Measurements from ENCODE around the gene ZSCAN25. TPM values are rescaled to one million over a fixed set of nuclear protein-coding genes. Genes with fewer than 3 reads are reported as not detected.
"Not testable (repeated sequence)": the region's sequence is repeated elsewhere in the genome, so short reads cannot be mapped to it uniquely, and the experiment has no call there.

Gene ZSCAN25
- total and polyA plus RNA-seq, 4 donors: 11.7 to 16.3 (median 13.0) TPM

DNA sequence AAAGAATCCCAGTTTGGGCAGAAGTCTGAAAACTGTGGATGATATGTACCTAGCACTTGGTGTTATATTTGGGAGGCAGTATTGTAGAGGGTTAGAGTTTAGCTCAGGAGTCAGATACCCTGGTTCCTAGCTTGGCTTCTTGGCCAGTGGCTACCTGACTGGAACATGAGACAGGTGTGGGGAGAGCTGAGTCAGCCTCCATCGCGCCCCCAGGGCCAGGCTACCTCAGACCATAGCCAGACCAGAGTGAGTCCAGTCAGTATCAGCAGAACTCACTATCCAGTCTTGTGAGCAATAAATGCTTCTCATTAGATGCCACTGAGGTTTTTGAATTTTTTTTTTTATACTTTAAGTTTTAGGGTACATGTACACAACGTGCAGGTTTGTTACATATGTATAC is 37.0 kb downstream of the ZSCAN25 start:
- H3K27ac ChIP-seq (ENCODE audit: low read depth, low read length): no peak overlapping the region
- 100% methylated on average over 2 of the region's 3 CpGs for whole genome bisulfite sequencing (ENCODE audit: insufficient coverage)
- DNase-seq (ENCODE audit: low read depth in 4 of 6, low spot score in 6 of 6): no peak
- H3K36me3 ChIP-seq (ENCODE audit: control insufficient read depth, insufficient read depth, low read length): no peaks in the 10 kb centered on the region
- H3K27me3 ChIP-seq (ENCODE audit: control insufficient read depth, insufficient read depth, low read length): no peaks in the 10 kb centered on the region
- H3K4me3 ChIP-seq (ENCODE audit: low read depth, low read length): no peak overlapping the region
- H3K4me1 ChIP-seq (ENCODE audit: control insufficient read depth, insufficient read depth, low read length): no peaks in the 10 kb centered on the region
- no peaks in the 10 kb centered on the region for H3K9me3 ChIP-seq (ENCODE audit: control insufficient read depth, insufficient read depth, low read length)

DNA sequence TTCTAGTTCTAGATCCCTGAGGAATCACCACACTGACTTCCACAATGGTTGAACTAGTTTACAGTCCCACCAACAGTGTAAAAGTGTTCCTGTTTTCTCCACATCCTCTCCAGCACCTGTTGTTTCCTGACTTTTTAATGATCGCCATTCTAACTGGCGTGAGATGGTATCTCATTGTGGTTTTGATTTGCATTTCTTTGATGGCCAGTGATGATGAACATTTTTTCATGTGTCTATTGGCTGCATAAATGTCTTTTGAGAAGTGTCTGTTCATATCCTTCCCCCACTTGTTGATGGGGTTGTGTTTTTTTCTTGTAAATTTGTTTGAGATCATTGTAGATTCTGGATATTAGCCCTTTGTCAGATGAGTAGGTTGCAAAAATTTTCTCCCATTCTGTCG is 37.9 kb downstream of the ZSCAN25 start:
- not testable (repeated sequence) for DNase-seq (ENCODE audit: low read depth in 4 of 6, low spot score in 6 of 6); H3K36me3 ChIP-seq (ENCODE audit: control insufficient read depth, insufficient read depth, low read length); H3K27ac ChIP-seq (ENCODE audit: low read depth, low read length); H3K27me3 ChIP-seq (ENCODE audit: control insufficient read depth, insufficient read depth, low read length); H3K9me3 ChIP-seq (ENCODE audit: control insufficient read depth, insufficient read depth, low read length); H3K4me1 ChIP-seq (ENCODE audit: control insufficient read depth, insufficient read depth, low read length); H3K4me3 ChIP-seq (ENCODE audit: low read depth, low read length)
- no CpG with 5 or more reads among the region's 3 CpGs for WGBS (ENCODE audit: insufficient coverage)

DNA sequence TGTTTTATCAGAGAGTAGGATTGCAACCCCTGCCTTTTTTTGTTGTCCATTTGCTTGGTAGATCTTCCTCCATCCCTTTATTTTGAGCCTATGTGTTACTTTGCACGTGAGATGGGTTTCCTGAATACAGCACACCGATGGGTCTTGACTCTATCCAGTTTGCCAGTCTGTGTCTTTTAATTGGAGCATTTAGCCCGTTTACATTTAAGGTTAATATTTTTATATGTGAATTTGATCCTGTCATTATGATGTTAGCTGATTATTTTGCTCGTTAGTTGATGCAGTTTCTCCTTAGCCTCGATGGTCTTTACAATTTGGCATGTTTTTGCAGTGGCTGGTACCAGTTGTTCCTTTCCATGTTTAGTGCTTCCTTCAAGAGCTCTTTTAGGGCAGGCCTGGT is 41.1 kb downstream of the ZSCAN25 start:
- H3K4me3 ChIP-seq (ENCODE audit: low read depth, low read length); DNase-seq (ENCODE audit: low read depth in 4 of 6, low spot score in 6 of 6); H3K4me1 ChIP-seq (ENCODE audit: control insufficient read depth, insufficient read depth, low read length); H3K36me3 ChIP-seq (ENCODE audit: control insufficient read depth, insufficient read depth, low read length); H3K27ac ChIP-seq (ENCODE audit: low read depth, low read length); H3K27me3 ChIP-seq (ENCODE audit: control insufficient read depth, insufficient read depth, low read length); H3K9me3 ChIP-seq (ENCODE audit: control insufficient read depth, insufficient read depth, low read length): not testable (repeated sequence)
- WGBS (ENCODE audit: insufficient coverage): 92% methylated on average over 2 of the region's 5 CpGs

DNA sequence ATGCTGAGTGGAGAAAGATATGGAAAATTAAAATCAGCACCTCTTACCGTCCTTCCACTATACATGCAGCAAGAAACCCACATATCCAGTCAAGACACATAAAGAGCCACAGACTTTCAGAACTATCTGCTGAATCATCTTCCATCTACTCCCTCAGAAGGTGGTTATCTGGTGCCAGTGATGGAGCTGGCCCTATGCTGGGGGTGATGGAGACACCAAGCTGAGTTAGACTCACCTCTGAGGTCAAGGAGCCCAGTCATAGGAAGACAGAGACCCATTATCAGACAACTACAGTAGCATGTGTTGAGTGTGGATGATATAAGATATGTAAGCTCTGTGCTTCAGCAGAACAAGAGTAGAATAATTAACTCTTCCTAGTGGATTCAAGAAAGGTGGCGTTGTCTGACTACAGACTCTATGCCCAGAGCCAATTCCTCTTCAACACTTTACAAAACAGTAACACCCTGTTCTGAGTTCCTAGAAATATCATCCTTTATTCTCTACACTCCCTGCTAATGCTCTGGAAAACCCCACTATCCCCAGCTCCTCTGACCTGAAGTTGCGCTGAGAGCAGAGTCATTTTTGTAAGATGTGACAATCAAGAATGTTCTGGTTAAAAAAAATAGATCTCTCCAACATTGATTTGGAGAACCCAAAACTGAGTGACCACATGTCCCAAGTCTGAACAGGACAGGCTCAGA is 48.7 kb downstream of the ZSCAN25 start:
- Histone ChIP-seq H3K4me1 (ENCODE audit: control insufficient read depth, insufficient read depth, low read length) (no peaks in the 10 kb centered on the region), H3K4me3 (ENCODE audit: low read depth, low read length) (no peak overlapping the region), H3K36me3 (ENCODE audit: control insufficient read depth, insufficient read depth, low read length) (no peaks in the 10 kb centered on the region), H3K27ac (ENCODE audit: low read depth, low read length) (no peak overlapping the region), H3K27me3 (ENCODE audit: control insufficient read depth, insufficient read depth, low read length) (no peaks in the 10 kb centered on the region), H3K9me3 (ENCODE audit: control insufficient read depth, insufficient read depth, low read length) (no peaks in the 10 kb centered on the region)
- 100% methylated on average over 1 of the region's 3 CpGs for WGBS (ENCODE audit: insufficient coverage)
- no peak for DNase-seq (ENCODE audit: low read depth in 4 of 6, low spot score in 6 of 6)

DNA sequence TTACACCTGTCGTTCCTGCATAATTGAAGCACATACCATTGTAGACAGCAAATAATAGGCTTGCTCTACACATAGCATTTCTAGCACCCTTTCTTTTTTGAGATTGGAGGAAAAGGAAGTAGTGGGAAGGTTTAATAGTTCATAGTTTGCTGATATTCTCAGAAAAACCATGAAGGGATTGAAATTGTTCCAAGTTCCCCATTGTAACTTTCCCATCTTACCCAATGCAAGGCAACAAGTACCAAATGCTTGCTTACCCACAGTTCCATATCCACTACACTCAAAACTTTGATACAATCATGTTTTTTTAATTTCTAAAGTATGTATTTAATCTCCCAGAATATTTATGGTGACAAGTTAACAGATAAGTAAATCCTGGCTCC is 49.3 kb downstream of the ZSCAN25 start:
- WGBS (ENCODE audit: insufficient coverage): no CpG with 5 or more reads among the region's 1 CpG
- no peak for DNase-seq (ENCODE audit: low read depth in 4 of 6, low spot score in 6 of 6)

DNA sequence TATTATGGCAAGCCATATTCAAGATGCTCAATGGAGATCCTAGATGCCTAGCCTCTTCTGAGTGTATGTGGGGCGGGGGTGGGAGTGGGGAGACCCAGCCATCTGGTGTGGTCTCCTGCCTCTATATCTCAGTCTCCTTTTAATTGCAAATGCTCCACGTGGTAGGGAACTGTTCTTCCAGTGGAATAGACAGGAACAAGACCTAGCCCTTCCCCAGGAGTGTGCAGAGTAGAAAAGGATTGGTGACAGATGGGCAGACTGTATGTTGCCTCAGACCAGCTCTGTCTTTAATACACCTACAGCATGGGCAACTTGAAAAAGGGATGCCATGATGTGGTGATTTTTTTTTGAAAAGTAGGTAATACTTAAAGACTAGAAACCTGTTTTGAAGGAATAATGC is 50.4 kb downstream of the ZSCAN25 start:
- WGBS (ENCODE audit: insufficient coverage): no CpG with 5 or more reads among the region's 2 CpGs
- Histone ChIP-seq H3K27ac (ENCODE audit: low read depth, low read length) (no peak overlapping the region), H3K4me1 (ENCODE audit: control insufficient read depth, insufficient read depth, low read length) (no peaks in the 10 kb centered on the region)

More for the DNA sequence above, 49.3 kb downstream of the ZSCAN25 start:
- H3K27ac ChIP-seq (ENCODE audit: low read depth, low read length): no peak overlapping the region
- no peaks in the 10 kb centered on the region for H3K4me1 ChIP-seq (ENCODE audit: control insufficient read depth, insufficient read depth, low read length)
- no peaks in the 10 kb centered on the region for H3K36me3 ChIP-seq (ENCODE audit: control insufficient read depth, insufficient read depth, low read length)
- H3K9me3 ChIP-seq (ENCODE audit: control insufficient read depth, insufficient read depth, low read length): no peaks in the 10 kb centered on the region
- no peak overlapping the region for H3K4me3 ChIP-seq (ENCODE audit: low read depth, low read length)
- H3K27me3 ChIP-seq (ENCODE audit: control insufficient read depth, insufficient read depth, low read length): no peaks in the 10 kb centered on the region

DNA sequence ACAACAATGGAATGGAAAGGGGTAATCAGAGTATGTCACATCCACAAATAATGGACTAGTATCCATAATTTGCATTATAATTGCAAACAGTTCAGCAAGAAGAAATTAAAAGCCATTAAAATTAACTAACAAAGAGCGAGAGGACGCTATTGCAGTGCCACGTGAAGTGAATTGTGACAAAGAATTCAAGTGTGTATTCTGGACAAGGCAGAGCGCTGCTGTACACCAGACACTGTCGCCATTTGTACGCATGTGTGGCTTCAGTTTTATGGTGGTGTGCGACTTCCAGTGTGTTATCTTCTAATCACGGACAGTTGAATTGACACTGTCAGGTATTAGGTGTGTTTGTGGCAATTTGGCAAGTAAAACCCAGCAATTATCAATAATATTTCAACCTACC is 51.8 kb downstream of the ZSCAN25 start:
- Histone ChIP-seq H3K27me3 (ENCODE audit: control insufficient read depth, insufficient read depth, low read length) (no peaks in the 10 kb centered on the region), H3K4me1 (ENCODE audit: control insufficient read depth, insufficient read depth, low read length) (no peaks in the 10 kb centered on the region), H3K36me3 (ENCODE audit: control insufficient read depth, insufficient read depth, low read length) (no peaks in the 10 kb centered on the region), H3K9me3 (ENCODE audit: control insufficient read depth, insufficient read depth, low read length) (no peaks in the 10 kb centered on the region), H3K27ac (ENCODE audit: low read depth, low read length) (no peak overlapping the region), H3K4me3 (ENCODE audit: low read depth, low read length) (no peak overlapping the region)
- peak in 1 of 6 donors; percentile 2 for DNase-seq (ENCODE audit: low read depth in 4 of 6, low spot score in 6 of 6)
- 64% methylated on average over 6 of the region's 8 CpGs for WGBS (ENCODE audit: insufficient coverage)

More for the DNA sequence above, 50.4 kb downstream of the ZSCAN25 start:
- no peak for DNase-seq (ENCODE audit: low read depth in 4 of 6, low spot score in 6 of 6)
- Histone ChIP-seq H3K9me3 (ENCODE audit: control insufficient read depth, insufficient read depth, low read length) (no peaks in the 10 kb centered on the region), H3K27me3 (ENCODE audit: control insufficient read depth, insufficient read depth, low read length) (no peaks in the 10 kb centered on the region), H3K4me3 (ENCODE audit: low read depth, low read length) (no peak overlapping the region), H3K36me3 (ENCODE audit: control insufficient read depth, insufficient read depth, low read length) (no peaks in the 10 kb centered on the region)

DNA sequence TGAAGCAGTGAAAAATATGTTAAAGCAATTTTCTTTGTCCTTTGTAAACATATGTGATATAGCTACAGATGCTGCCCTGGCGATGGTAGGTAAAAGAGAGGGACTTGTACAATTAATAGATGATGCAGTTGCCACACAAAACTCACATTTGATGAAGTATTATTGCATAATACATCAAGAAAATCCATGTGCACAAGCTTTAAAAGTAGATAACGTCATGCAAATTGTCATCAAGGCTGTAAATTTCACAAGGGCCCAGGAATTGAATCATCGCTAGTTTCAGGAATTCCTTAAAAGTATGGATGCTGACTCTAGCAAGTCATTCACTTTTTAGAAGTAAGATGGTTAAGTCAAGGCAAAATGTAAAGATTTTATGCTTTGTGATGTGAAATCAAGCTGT is 53.0 kb downstream of the ZSCAN25 start:
- H3K27ac ChIP-seq (ENCODE audit: low read depth, low read length): no peak overlapping the region
- 95% methylated on average over 2 of the region's 3 CpGs for WGBS (ENCODE audit: insufficient coverage)
- H3K27me3 ChIP-seq (ENCODE audit: control insufficient read depth, insufficient read depth, low read length): no peaks in the 10 kb centered on the region

DNA sequence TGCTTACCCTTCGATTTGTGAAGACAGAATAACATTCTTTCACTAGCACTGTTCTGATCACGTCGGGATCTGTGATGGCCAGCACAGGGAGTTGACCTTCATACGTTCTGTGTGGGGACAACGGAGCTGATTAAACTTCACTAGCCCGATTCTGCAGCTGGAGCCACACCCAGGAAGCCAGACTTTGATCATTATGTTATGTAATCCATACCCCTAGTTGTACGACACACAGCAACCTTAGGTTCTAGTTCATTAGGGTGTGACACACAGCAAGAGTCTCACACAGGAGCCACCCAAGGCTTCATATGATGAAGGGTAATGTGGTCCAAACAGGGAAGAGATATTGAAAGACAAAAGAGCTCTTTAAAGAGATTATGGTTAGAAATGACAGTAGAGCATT is 55.8 kb downstream of the ZSCAN25 start:
- H3K9me3 ChIP-seq (ENCODE audit: control insufficient read depth, insufficient read depth, low read length): no peaks in the 10 kb centered on the region
- 95% methylated on average over 6 of the region's 7 CpGs for WGBS (ENCODE audit: insufficient coverage)
- no peaks in the 10 kb centered on the region for H3K27me3 ChIP-seq (ENCODE audit: control insufficient read depth, insufficient read depth, low read length)
- H3K36me3 ChIP-seq (ENCODE audit: control insufficient read depth, insufficient read depth, low read length): no peaks in the 10 kb centered on the region
- no peak overlapping the region for H3K27ac ChIP-seq (ENCODE audit: low read depth, low read length)
- H3K4me3 ChIP-seq (ENCODE audit: low read depth, low read length): no peak overlapping the region
- DNase-seq (ENCODE audit: low read depth in 4 of 6, low spot score in 6 of 6): no peak
- no peaks in the 10 kb centered on the region for H3K4me1 ChIP-seq (ENCODE audit: control insufficient read depth, insufficient read depth, low read length)

More for the DNA sequence above, 53.0 kb downstream of the ZSCAN25 start:
- Histone ChIP-seq H3K4me3 (ENCODE audit: low read depth, low read length) (no peak overlapping the region), H3K9me3 (ENCODE audit: control insufficient read depth, insufficient read depth, low read length) (no peaks in the 10 kb centered on the region), H3K4me1 (ENCODE audit: control insufficient read depth, insufficient read depth, low read length) (no peaks in the 10 kb centered on the region), H3K36me3 (ENCODE audit: control insufficient read depth, insufficient read depth, low read length) (no peaks in the 10 kb centered on the region)
- no peak for DNase-seq (ENCODE audit: low read depth in 4 of 6, low spot score in 6 of 6)

DNA sequence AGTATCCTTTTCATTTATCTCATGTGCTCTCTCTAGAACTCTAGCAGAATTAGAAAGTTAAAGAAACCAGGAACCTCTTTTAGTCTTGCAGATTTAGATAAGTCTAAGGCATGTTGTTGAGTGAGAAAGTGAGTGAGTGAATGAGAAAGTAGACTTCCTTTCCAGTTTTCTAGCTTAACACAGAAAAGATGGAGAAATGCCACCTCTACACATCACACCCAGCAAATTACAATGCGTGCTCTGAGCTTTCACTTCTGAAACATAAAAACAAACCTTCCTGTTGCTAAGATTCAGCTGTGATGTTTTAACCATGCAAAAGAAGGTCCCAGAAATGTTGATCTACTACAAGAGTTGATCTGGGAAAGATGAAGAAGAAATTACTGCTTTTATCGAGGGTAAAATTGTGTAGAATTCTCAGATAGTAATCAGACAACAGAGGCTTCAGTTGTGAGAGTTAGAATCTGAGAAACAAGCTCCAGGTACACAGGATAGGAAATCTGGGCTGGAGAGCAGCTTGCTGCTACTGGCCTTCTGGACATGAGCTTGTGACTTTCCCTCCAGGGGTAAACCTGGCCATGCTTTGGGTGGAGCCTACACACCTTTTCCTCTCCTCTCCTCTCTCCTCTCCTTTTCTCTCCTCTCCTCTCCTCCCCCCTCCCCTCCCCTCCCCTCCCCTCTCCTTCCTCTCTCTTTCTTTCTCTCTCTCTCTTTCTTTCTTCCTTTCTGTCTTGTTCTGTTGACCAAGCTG is 58.4 kb downstream of the ZSCAN25 start:
- H3K9me3 ChIP-seq (ENCODE audit: control insufficient read depth, insufficient read depth, low read length): no peaks in the 10 kb centered on the region
- no peak overlapping the region for H3K27ac ChIP-seq (ENCODE audit: low read depth, low read length)
- no peak overlapping the region for H3K4me3 ChIP-seq (ENCODE audit: low read depth, low read length)
- DNase-seq (ENCODE audit: low read depth in 4 of 6, low spot score in 6 of 6): no peak
- H3K4me1 ChIP-seq (ENCODE audit: control insufficient read depth, insufficient read depth, low read length): no peaks in the 10 kb centered on the region
- WGBS (ENCODE audit: insufficient coverage): 76% methylated on average over 2 of the region's 2 CpGs
- no peaks in the 10 kb centered on the region for H3K27me3 ChIP-seq (ENCODE audit: control insufficient read depth, insufficient read depth, low read length)
- H3K36me3 ChIP-seq (ENCODE audit: control insufficient read depth, insufficient read depth, low read length): no peaks in the 10 kb centered on the region
